HEK293T (cell line): ENCODE results near the gene AHI1.

ENCODE experiments used
- ARNT ChIP-seq: fragments of 450-650 bp; IDR thresholded peaks from 2 replicates; pipeline ENCODE4 v1.6.1; 2017; ENCODE audit warnings: mild to moderate bottlenecking
- BHLHE40 ChIP-seq: fragments of 450-650 bp; IDR thresholded peaks from 2 replicates; pipeline ENCODE4 v1.6.1; 2016; ENCODE audit warnings: mild to moderate bottlenecking, moderate library complexity, borderline replicate concordance
- CTBP1 ChIP-seq: fragments of 450-650 bp; IDR thresholded peaks from 2 replicates; pipeline ENCODE4 v1.6.1; 2016; ENCODE audit warnings: borderline replicate concordance
- FOXA1 ChIP-seq: fragments of 450-650 bp; IDR thresholded peaks from 2 replicates; pipeline ENCODE4 v1.6.1; 2016; ENCODE audit warnings: mild to moderate bottlenecking
- FOXM1 ChIP-seq: fragments of 450-650 bp; IDR thresholded peaks from 2 replicates; pipeline ENCODE4 v1.6.1; 2017; ENCODE audit warnings: mild to moderate bottlenecking, borderline replicate concordance
- HDGF ChIP-seq: fragments of 450-650 bp; IDR thresholded peaks from 2 replicates; pipeline ENCODE4 v1.6.1; 2017; ENCODE audit warnings: antibody characterized with exemption, borderline replicate concordance
- LEF1 ChIP-seq: fragments of 450-650 bp; IDR thresholded peaks from 2 replicates; pipeline ENCODE4 v1.6.1; 2017; ENCODE audit warnings: mild to moderate bottlenecking, borderline replicate concordance
- SP1 ChIP-seq: fragments of 450-650 bp; IDR thresholded peaks from 2 replicates; pipeline ENCODE4 v1.6.1; 2017
- SUZ12 ChIP-seq: fragments of 450-650 bp; IDR thresholded peaks from 2 replicates; pipeline ENCODE4 v1.6.1; 2016; ENCODE audit warnings: mild to moderate bottlenecking
- TARDBP ChIP-seq: fragments of 450-650 bp; IDR thresholded peaks from 2 replicates; pipeline ENCODE4 v1.6.1; 2016
- ZNF384 ChIP-seq: fragments of 450-650 bp; IDR thresholded peaks from 2 replicates; pipeline ENCODE4 v1.6.1; 2016

DNA sequence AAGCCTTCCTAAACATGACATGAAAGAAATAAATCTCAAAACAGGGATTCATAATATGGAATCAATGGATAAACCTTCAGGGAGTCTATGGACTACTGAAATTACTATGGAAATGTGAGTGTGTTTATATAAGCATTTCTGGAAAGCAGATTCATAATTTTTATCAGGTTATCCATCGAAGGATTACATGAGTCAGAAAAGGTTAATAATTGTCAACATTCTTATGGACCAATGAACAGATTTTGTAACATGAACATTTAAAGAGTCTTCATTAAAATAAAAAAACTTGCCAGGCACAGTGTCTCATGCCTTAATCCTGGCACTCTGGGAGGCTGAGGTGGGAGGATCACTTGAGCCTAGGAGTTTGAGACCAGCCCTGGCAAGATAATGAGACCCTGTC is 84.8 kb downstream of the AHI1 start:
- TF ChIP-seq SP1: no peak
- TF ChIP-seq FOXM1: no peak
- TF ChIP-seq LEF1: no peak
- TF ChIP-seq FOXA1: no peak
- TF ChIP-seq SUZ12: no peak
- no peak for TF ChIP-seq ARNT
- TF ChIP-seq ZNF384: no peak
- TF ChIP-seq HDGF: no peak
- no peak for TF ChIP-seq CTBP1
- no peak for TF ChIP-seq BHLHE40
- TF ChIP-seq TARDBP: no peak
